ENCODE measurements around the gene CD37. TPM values are rescaled to one million over a fixed set of nuclear protein-coding genes. Genes with fewer than 3 reads are reported as not detected.

CD37 gene
- total RNA-seq, 3 donors from 2014 or later = 2.9 to 19.7 (median 15.4) TPM

- TF ChIP-seq POLR2A (IDR thresholded peaks at IDR 0.05) (no peak), POLR2AphosphoS5 (IDR thresholded peaks at IDR 0.05) (no peak), CTCF (IDR thresholded peaks at IDR 0.05) (no peak)
- Histone ChIP-seq H3K9me3 (peaks cover 0 to 4% of the 10 kb centered on the region in 2 donors), H3K27me3 (no peaks in the 10 kb centered on the region), H3K4me3 (peak within 1 kb of the TSS; percentile 11 to 52 (median 29)), H3K4me1 (no peaks in the 10 kb centered on the region), H3K27ac (no peak within 1 kb of the TSS), H3K36me3 (no peaks in the 10 kb centered on the region)
- intact Hi-C loops (cut with DNase I; ENCODE audit: low total_unique reads) = no loop called here
- DNase-seq (ENCODE audit: low spot score in 2 of 2) = peak; percentile 75 to 82
Measured at GRCh38 chr19:49387936-49388372, 52.7 kb downstream of the CD37 start, which contains the start of gene KASH5. KASH5 (plus strand) TSS chr19:49388249; CDS start chr19:49390884, 2,635 bp downstream.

- intact Hi-C loops (cut with DNase I; ENCODE audit: low total_unique reads) = no loop called here
- no peaks in the 10 kb centered on the region for H3K27me3 ChIP-seq
- no peak overlapping the region for H3K4me3 ChIP-seq
- H3K9me3 ChIP-seq = no peaks in the 10 kb centered on the region
- H3K36me3 ChIP-seq = no peaks in the 10 kb centered on the region
- DNase-seq (ENCODE audit: low spot score in 2 of 2) = no peak
- no peaks in the 10 kb centered on the region for H3K4me1 ChIP-seq
- TF ChIP-seq POLR2A (IDR thresholded peaks at IDR 0.05) (no peak), CTCF (IDR thresholded peaks at IDR 0.05) (no peak), POLR2AphosphoS5 (IDR thresholded peaks at IDR 0.05) (no peak)
- H3K27ac ChIP-seq = no peak overlapping the region
Measured at GRCh38 chr19:49389406-49389805, 54.2 kb downstream of the CD37 start.

Other genes with a start within 250 kb of the CD37 start
- 100 to 1,000 TPM; 222 to 444 (median 316) TPM for gene SNRNP70, start 250.0 kb upstream of the CD37 start, total RNA-seq
- 10 to 100 TPM in 2 of 3 donors, 1 to 10 TPM in 1; 8.5 to 17.6 (median 11.8) TPM for gene LIN7B, start 221.0 kb upstream of the CD37 start, total RNA-seq
- gene C19orf73, start 216.3 kb upstream of the CD37 start, total RNA-seq = 1 to 10 TPM; 3.8 to 5.7 (median 4.6) TPM
- 1 to 10 TPM; 3.4 to 6.2 (median 3.4) TPM for gene PPFIA3, start 215.9 kb upstream of the CD37 start, total RNA-seq
- gene HRC, start 180.0 kb upstream of the CD37 start, total RNA-seq = 1 to 10 TPM in 2 of 3 donors, under 1 TPM in 1; 0.88 to 2.7 (median 1.3) TPM
- gene TRPM4, start 177.6 kb upstream of the CD37 start, total RNA-seq = 10 to 100 TPM; 13.1 to 34.0 (median 24.3) TPM
- 1 to 10 TPM; 1.2 to 2.7 (median 2.0) TPM for gene SLC6A16, start 10.2 kb upstream of the CD37 start, total RNA-seq
- gene TEAD2, start 27.0 kb downstream of the CD37 start, total RNA-seq = 10 to 100 TPM; 24.9 to 30.0 (median 25.1) TPM
- gene DKKL1, start 28.5 kb downstream of the CD37 start, total RNA-seq = 1 to 10 TPM in 1 of 3 donors, under 1 TPM in 1, not detected in 1; 0.64 to 1.8 TPM
- 1 to 10 TPM in 1 of 3 donors, not detected in 2; 1.9 TPM for gene KASH5, start 52.8 kb downstream of the CD37 start, total RNA-seq
- gene PTH2, start 88.0 kb downstream of the CD37 start, total RNA-seq = not detected
- gene GFY, start 90.0 kb downstream of the CD37 start, total RNA-seq = not detected
- gene SLC17A7, start 106.1 kb downstream of the CD37 start, total RNA-seq = 1 to 10 TPM in 1 of 3 donors, under 1 TPM in 2; 0.44 to 4.3 (median 0.98) TPM
- gene PIH1D1, start 116.4 kb downstream of the CD37 start, total RNA-seq = 100 to 1,000 TPM in 2 of 3 donors, 10 to 100 TPM in 1; 94.4 to 121 (median 106) TPM
- 10 to 100 TPM; 20.6 to 34.4 (median 32.2) TPM for gene ALDH16A1, start 117.8 kb downstream of the CD37 start, total RNA-seq
- 1 to 10 TPM; 4.3 to 7.0 (median 4.6) TPM for gene FLT3LG, start 138.8 kb downstream of the CD37 start, total RNA-seq
- 1,000 to 10,000 TPM; 3,591 to 5,468 (median 4,346) TPM for gene RPL13A, start 152.2 kb downstream of the CD37 start, total RNA-seq
- gene RPS11, start 161.0 kb downstream of the CD37 start, total RNA-seq = 1,000 to 10,000 TPM; 5,709 to 7,550 (median 5,876) TPM
- 100 to 1,000 TPM; 164 to 389 (median 199) TPM for gene FCGRT, start 177.3 kb downstream of the CD37 start, total RNA-seq
- gene RCN3, start 192.6 kb downstream of the CD37 start, total RNA-seq = 10 to 100 TPM; 17.3 to 40.2 (median 34.7) TPM
- 10 to 100 TPM; 54.7 to 60.0 (median 57.4) TPM for gene NOSIP, start 245.2 kb downstream of the CD37 start, total RNA-seq
- gene PRRG2, start 245.9 kb downstream of the CD37 start, total RNA-seq = 10 to 100 TPM in 2 of 3 donors, under 1 TPM in 1; 0.32 to 16.1 (median 10.2) TPM

All from breast epithelium (tissue), 4 donors.